ENCODE data around the gene ADCY9. TPM values are rescaled to one million over a fixed set of nuclear protein-coding genes. Genes with fewer than 3 reads are reported as not detected.

The ADCY9 gene
- total RNA-seq, 1 donor from 2014 or later: 34.6 TPM

DNA sequence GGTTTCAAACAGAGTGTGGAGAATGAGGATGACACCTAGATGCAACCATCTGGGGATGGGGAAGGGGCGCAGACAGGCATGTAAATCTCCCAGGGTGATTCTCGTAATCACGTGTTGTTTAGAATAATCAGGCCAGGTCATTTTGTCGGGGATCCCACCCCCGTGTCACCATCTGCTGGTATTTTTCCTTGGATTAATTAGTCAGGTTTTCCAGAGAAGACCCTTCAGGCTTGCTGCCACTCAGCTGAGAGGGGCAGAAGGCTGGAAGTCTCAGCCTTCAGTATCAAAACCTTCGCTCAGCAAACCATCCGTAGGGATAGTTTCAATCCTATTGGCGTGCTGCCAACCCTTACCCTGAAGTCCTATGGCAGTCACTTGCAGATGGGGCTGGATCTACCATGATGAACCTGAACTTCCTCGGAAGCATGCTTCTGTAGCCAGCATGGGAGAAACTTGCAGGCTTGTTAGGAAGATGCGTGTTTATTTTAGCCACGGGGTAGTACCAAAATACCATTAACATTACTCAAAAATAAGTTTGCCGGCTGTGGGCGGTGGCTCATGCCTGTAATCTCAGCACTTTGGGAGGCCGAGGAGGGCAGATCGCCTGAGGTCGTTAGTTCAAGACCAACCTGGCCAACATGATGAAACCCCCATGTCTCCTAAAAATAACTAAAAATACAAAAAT is 7.5 kb upstream of the ADCY9 start:
- DNase-seq (ENCODE audit: low spot score): no peak

DNA sequence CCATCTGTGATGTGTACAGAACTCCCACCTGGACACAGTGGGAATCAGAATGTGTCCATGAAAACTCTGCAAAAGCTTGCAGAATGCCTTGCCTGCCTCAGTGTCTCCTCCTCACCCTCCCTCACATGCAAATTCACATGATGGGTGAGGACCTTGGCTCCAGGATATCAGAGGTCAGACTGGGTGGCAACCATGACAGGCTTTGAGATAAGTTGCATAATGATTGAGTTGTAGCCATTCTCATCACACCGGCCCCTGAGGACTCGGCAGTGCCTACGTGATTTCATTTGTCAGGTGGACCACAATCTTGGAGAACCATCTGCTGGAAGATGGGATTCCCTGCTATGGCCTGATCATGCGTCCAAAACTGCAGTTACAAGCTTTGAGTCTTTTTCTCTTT is 3.9 kb upstream of the ADCY9 start:
- no peak for DNase-seq (ENCODE audit: low spot score)

DNA sequence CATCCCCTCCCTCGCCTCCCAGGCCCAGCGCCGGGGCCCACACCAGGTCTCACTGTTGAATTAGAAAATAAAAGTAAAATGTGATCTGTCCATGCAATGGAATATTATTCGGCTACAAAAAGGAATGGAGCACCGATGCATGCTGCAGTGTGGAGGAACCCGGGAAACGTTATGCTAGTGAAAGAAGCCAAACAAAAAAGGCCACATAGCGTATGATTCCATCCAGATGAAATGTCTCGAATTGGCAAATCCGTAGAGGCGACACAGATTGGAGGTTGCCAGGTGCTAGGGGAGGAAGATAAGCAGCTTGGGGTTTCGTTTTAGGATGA is 972 bp upstream of the ADCY9 start:
- no peak for DNase-seq (ENCODE audit: low spot score)

DNA sequence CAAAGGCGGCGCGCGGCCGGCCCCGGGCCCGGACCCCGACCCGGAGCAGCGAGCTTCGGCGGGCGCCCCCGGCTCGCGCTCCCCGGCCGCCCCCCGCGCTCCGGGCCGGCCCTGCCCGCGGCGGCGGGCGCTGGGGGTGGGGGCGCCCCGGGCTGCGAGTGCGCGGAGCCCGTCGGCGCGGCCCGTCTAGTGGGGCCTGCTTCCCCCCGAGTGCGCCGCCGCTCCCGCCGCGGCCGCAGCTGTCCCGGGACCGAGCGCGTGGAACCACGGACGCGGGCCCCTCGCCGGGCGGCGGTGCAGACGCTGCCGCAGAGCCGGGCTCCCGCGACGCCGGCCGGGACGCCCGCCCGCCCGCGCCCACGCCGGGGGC is 308 bp downstream of the ADCY9 start:
- DNase-seq (ENCODE audit: low spot score): no peak

DNA sequence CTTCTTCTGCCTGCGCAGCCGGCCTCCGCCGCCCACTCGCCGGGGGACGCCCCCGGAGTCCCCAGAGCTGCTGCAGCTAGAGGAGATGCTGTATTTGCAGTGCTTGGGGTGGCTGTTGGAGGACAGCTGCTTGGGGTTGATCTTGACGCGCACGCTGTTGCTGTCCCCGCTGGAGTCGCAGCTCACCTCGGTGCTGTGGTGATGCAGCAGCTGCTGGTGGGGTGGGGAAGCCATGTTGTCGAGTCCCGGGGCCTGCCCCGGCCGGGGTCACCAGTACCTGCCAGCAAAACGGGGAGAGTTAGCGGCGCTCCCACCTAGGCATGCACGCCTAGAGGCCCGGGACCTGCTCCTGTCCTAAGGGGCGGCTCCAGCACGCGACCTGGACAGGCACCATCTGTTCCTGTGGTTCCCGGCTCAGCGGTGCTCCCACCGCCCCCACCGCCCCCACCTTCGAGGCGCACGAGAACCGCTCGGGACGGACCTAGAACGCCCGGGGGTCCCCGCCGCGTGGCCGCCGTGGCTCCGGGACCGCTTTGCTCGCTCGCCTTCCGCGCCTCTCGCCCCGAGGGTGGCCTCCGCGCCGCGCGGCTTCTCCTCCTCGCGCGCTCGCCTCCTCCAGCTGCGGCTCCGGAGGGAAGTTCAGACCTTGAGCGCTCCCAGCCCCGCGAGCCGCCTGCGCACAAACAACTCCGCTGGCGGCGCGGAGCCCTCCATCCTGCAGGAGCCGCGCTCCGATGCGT is 863 bp downstream of the ADCY9 start:
- DNase-seq (ENCODE audit: low spot score): peak; percentile 38

DNA sequence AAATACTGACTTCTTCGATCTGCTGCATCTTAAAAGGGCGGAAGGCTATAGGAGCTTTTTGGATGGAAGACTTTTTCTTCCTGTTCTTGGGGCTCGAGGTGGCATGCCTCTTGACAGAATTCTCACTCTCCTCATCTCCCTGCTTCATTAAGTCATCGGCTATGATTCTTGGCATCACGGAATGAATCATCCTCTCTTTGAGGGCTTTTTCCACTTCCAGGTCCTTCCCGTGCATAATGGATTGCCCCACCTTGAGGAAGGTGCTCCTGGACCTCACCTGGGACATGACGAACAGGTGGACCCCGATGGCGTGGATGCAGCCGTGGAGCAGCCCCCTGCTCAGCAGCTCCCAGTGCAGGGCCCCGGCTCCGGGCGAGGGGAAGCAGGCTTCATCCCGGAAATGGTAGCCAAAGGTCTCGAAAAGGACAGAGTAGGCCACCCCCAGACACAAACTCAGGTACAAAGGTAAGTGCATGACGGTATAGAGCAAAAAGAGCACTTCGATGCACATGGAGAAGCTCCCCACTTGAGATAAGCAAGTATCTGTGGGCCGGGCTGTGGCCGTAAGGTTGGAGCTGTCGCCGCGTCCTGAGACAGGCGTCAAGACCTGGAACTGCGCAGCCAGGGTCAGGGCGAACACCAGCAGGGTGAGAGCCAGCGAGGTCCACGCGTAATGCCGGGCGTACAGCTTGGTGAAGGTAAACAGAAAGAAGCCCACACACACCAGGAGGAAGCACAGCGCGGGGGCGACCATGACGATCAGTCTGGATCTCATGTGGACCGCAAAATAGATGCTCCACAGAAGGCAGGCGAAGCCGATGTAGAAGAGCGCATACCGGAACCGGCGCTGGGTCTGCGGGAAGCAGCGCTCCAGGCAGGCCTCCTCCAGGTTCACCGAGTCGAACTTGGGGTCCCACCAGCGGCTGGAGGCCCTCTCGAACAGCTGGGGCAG is 1.7 kb downstream of the ADCY9 start:
- no peak for DNase-seq (ENCODE audit: low spot score)

DNA sequence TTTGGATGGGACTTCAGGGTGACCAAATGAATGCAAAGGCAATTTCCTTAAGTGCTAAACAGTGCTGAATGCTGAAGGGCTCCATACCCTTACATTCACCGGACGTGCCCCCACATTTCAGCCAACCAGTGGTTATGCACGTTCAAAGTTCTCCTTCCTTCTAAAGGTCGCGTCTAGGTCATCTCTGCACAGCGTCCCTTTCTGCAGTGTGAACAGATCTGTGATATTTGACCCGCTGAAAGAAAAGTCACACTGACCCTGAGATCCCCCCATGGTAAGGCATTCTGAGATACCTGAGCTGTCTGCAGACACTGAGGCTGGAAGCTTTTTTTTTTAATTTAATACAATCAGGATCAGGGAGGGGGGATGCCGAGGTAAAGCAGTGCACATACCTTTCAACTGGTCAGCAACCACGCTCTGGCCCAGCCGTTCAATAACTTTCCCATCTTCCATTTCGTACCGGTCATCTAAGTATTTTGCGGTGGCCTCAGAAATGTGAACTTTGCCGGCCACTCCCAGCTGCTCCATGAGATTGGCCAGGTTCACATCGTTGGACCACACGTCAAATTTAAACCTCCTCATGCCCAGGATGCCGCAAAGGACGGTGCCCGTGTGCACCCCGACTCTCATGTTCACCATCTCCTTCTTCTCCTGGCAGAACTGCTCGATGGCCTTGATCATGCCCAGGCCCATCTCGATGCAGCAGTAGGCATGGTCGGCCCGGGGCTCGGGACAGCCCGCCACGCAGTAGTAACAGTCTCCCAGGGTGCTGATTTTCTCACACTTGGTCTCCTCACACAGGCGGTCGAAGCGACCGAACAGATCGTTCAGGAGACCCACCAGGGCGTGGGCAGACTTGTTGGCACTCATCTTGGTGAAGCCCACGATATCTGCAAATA is 2.6 kb downstream of the ADCY9 start:
- DNase-seq (ENCODE audit: low spot score): no peak

DNA sequence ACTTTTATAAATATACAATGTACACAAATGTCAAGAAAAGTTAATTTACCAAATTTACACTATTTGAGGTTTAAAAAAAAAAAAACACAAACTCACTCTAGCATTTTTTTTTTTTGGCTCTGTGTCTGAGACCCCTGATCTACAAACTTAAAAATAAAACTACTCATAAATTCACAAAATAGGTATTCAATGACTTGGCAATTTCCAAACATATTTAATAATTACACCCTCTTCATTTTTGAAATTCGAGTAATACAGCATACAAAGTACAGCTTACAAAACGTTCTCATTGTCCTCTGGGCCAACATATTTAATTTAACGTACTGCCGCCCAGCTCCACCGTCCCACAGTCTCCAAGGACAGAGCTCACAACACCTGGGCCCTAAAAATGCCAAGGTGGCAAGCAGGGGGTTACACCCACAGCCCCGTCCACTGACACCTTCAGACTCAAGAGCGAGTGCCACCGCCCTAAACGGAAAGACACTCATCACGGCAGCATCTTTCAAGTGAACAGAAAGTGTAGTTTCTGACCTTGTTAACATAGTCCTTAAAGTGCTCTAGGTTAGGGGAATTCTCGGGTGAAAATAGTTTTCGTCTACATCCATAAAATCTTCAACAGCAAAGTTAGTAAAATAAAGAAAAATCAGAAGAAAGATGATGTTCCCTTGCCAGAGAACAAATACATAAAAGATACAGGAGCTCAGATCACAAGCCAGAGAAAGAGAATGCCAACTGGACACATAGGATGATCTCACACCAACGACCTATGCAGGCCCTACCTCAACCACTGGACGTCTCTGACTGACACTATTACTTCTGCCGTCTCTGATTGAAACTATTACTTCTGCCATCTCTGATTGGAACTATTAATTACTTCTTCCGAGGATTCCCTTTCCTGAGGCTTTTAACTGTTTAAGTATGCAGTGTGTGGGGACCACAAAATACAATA is 4.2 kb downstream of the ADCY9 start:
- no peak for DNase-seq (ENCODE audit: low spot score)

DNA sequence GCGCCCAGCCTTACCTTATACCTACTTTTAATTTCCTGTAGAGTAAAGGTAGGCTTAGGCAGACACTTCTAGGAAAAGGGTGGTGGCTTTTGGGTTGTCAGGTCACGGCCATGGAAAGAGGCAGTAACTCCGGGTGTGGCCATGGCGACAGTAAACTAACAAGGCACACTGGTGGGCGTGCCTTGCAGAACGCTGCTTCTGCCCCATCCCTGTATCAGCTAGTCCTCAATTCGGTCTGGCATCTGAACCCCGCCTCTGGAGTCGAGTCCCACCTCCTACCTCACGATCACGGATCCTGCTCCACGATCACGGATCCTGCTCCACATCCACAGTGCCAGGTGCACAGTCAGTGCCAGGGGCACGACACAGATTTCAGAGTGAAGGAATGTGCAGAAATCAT is 5.6 kb downstream of the ADCY9 start:
- no peak for DNase-seq (ENCODE audit: low spot score)

DNA sequence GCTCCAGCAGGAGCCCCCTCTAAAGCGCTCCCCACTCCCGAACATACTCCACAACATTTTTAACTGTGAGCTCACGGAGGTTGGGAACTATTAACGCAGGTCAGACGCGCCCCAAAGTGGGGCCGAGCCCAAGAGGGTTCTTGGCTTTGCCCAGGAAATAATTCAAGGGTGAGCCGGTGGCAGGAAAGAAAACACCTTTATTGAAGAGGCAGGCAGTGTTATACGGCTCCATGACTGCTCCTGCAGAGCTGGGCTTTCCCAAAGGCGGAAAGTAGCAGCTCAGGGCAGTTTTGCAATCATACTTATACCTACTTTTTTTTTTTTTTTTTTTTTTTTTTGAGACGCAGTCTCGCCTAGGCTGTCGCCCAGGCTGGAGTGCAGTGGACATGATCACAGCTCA is 6.2 kb downstream of the ADCY9 start:
- no peak for DNase-seq (ENCODE audit: low spot score)

DNA sequence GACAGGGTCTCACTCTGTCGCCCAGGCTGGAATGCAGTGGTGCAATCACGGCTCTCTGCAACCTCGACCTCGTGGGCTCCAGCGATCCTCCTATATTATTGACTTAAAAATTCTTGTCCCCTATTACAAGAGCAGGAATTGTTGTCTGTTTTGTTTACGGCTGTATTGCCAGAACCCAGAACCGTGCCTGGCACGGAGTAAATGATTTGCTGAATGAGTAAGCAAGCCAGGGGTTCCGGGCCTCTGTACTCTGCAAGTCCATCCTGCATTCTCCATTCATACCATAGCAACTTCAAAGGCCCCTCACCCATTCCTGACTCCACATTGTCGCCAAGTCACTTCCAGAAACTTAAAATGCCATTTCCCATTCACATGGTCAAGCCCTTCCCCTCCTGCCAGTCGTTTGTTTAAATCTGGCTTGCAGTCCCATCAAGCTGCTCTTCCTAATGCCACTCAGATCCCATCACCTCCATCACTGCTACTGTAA is 6.9 kb downstream of the ADCY9 start:
- peak; percentile 33 for DNase-seq (ENCODE audit: low spot score)

DNA sequence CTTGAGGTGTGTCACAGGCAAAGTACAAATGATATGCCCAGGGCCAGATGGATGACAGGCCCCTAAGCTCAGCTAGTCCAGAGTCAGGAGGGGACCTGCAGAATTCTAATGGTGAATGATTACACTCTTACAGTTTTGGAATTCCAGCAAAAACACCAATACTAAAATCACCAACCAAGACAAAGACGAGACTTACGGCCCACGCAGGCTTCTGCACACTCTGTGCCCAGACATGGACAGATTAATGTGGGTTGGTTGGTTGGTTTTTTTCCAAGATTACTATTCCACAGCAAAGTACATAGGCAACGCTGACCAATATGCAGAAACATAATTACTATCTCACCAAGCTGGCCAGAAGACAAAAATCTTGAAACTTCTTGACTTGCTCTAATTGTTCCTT is 9.7 kb downstream of the ADCY9 start:
- DNase-seq (ENCODE audit: low spot score): no peak

DNA sequence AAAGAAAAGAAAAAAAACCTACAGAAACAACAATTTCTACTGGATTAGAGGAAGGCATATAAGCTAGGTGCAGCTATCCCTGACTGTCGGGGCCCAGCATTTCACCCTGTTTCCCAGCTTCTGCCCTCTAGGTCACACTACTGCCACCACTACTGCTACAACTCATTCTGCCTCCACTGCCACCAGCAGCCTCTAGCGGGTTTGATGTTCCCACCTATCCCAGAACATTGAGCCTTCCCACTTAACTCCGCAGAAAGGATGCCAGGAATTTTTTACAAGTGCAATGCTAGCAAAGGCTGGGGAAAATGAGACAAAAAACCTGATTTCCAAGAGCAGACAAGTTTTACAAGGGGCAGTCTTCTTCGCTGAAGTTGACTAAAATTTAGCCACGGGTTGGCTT is 10.4 kb downstream of the ADCY9 start:
- DNase-seq (ENCODE audit: low spot score): no peak

DNA sequence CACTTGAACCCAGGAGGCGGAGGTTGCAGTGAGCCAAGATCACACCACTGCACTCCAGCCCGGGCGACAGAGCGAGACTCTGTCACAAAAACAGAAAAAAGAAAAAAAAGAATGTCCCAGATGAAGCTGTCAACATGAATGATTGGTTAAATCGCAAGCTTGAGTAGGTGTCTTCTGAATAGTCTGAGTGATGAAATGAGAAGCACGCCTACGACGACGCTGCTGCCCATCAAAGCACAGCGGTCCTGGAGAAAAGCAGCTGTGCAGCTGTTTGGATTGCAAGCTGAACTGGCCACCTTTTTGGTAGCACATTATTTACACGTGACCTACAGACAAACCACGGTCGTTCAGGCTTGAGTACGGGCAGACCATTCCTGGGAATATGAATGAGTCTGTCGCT is 12.5 kb downstream of the ADCY9 start:
- no peak for DNase-seq (ENCODE audit: low spot score)

DNA sequence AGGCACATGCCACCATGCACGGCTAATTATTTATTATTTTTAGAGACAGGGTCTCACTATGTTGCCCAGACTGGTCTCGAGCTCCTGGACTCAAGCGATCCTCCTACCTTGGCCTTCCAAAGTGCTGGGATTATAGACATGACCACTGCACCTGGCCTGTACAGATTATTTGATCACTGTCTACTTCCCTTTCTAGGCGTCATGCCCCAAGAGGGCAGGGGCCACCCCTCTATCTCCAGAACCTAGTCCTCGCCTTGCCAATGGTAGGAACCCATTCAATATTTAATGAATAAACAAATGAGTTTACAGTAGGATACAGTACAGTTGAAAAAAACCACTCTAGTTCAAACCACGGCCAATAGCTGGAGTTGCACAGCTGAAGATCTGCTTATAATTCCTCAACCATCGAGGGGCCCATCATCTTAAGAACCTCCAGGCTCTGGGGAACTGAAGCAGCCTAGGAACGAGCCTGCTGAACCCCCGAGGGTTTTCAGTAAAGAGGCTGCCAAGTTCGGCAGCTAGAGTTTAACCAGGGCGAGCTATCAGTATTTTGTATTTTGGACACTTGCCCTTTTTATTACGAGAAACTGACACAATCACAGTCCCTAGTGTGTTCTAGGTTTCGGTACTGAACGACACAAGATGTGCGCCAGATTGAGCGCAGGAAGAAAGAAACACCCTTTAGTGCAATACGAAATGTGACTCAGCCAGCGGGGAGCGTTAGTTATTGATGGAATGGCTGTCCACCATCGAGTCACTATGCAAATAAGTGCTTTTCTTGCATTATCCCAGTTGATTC is 14.6 kb downstream of the ADCY9 start:
- DNase-seq (ENCODE audit: low spot score): no peak

DNA sequence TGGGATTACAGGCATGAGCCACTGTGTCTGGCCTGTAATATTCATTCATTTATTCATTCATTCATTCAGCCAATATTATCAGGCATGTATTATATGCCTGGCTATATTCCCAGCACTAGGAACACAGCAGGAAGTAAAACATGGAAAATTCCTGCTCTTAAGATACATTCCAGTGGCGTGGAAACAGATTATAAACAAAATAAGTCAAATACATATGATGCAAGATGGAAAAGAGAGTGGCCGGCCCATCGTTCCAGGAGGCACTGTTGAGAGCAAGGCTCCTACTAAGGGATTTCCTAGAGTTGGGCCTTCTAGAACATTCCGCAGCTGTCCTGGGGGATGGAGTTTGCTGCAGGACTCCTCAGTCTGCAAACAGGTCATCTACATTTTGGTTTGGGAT is 17.7 kb downstream of the ADCY9 start:
- no peak for DNase-seq (ENCODE audit: low spot score)

DNA sequence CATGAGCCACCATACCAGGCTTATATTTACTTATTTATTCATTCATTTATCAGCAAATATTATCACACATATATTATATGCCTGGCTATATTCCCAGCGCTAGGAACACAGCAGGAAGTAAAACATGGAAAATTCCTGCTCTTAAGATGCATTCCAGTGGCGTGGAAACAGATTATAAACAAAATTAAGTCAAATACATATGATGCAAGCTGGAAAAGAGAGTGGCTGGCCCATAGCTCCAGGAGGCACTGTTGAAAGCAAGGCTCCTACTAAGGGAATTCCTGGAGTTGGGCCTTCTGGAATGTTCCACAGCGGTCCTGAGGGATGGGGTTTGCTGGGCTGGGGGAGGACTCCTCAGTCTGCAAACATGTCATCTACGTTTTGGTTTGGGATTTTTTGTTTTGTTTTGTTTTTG is 18.4 kb downstream of the ADCY9 start:
- no peak for DNase-seq (ENCODE audit: low spot score)

DNA sequence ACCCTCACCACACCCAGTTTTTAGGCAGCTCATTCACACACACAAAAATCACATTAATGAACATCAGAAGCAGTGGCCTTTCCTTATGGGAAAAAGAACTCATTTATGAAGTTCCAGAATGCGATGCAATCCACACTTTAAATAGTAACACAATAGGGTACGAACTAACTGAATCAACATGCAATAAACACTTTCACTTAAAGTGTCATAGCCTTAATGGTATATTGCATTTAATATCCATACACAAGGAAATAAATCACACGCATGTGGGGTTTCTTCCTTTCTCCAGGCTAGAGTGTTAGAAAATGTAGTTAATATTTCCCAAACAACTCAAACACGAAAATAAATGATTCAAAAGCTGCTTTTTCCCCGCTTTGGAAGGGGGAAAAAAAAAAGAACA is 19.7 kb downstream of the ADCY9 start:
- no peak for DNase-seq (ENCODE audit: low spot score)

DNA sequence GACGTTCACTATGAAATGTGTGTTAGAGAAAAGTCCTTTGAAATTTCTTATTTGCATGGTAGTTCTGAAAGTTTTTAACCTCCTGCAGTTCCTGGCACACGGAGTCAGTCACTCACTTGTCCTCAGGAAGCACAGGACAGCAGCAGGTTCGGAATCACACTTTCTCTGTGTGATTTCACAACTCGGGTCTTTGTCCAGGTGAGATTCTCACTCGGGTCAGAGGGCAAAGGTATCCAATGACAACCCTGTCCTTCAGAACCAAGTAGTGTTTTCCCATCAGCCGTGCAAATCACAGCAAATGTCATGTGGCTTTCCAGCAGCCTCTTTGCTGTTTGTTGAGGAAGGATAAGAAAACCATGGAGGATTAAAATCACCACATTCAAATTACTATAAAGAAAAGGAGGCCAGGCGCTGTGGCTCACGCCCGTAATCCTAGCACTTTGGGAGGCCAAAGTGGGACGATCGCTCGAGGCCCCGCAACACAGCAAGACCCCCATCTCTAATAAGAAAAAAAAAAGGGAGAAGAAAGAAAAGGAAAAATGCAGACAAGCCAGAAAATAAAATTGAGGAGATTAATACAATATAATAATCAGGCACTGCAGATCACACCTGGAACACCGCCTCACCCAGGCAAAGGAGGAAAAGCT is 22.0 kb downstream of the ADCY9 start:
- no peak for DNase-seq (ENCODE audit: low spot score)

Measured in mucosa of gallbladder (tissue), 1 donor.